Measurements from ENCODE around the gene RERE.
A peak's percentile ranks its signal among the peaks of the same experiment; 100 is the strongest.
"Not testable (repeated sequence)": the region's sequence is repeated elsewhere in the genome, so short reads cannot be mapped to it uniquely, and the experiment has no call there.

The RERE gene

GRCh38 chr1:8598783-8599182 is 218.7 kb downstream of the RERE start:
- no peak for DNase-seq

- peak; percentile 51 for DNase-seq
These were observed 219.2 kb downstream of the RERE start for GRCh38 chr1:8598060-8598724.

- no peak for DNase-seq
These were observed 220.0 kb downstream of the RERE start for GRCh38 chr1:8597455-8597854.

DNA sequence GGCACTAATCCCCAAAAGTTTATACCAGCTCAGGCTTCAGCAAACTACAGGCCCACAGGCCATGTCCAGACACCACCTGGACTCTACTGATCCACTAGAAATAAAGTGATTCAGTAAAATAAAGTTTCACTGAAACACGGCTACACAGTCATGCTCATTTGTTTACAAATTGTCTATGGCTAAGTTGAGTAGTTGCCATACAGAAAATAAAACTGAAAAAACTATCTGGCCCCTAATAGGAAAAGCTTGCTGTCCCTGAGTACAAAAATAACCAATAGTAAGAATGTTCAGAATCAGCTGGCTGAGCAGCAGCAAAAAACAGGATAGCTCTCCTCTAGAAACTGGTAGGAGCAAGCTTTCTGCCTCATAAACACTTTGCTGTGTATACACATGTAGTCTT is 221.5 kb downstream of the RERE start:
- DNase-seq = no peak

DNA sequence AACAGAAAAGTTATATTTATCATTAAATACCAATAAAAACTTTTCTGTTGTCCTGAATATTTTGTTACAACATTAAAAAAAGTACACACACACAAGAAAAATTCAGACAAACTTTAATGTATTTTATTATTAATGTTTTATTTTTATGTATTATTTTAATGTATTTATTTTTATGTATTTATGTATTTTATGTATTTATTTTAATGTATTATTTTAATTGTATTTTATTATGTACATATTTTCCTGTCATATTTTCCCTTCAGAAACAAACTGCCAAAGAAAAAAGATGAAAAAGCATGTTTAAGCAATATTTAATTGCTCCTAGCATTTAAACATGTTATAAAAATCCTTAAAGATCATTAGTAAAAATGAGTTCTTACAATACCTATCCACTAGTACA is 222.1 kb downstream of the RERE start:
- DNase-seq = no peak

- DNase-seq = not testable (repeated sequence)
These were observed 224.1 kb downstream of the RERE start for GRCh38 chr1:8593292-8593691.

GRCh38 chr1:8591569-8591968 is 225.9 kb downstream of the RERE start:
- DNase-seq = no peak

GRCh38 chr1:8590721-8591351 is 226.6 kb downstream of the RERE start:
- DNase-seq = no peak

DNA sequence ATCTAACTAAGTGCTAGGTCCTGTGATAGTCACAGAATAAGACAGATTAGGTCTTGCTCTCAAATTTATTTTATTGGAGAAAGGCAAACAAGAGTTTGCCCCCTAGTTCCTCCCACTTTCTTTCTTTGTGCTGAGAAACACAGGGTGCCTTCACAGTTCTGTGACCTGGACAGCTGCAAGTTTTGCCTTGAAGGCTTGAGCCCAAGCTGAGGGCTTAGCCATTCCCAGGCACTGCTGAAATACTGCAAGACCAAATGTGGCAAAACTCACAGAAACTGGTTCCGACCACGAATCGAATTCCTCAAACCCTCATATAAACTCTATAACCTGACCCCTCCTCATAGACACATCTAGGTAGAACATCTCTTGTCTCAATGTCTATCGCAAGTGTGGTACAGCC is 227.9 kb downstream of the RERE start:
- no peak for DNase-seq

GRCh38 chr1:8587784-8588183 is 229.7 kb downstream of the RERE start:
- no peak for DNase-seq

GRCh38 chr1:8586438-8586837 is 231.0 kb downstream of the RERE start:
- DNase-seq = no peak

- DNase-seq = no peak
These were observed 233.1 kb downstream of the RERE start for GRCh38 chr1:8584316-8584715.

GRCh38 chr1:8583031-8583430 is 234.4 kb downstream of the RERE start:
- no peak for DNase-seq

- no peak for DNase-seq
These were observed 236.9 kb downstream of the RERE start for GRCh38 chr1:8580566-8580965.

DNA sequence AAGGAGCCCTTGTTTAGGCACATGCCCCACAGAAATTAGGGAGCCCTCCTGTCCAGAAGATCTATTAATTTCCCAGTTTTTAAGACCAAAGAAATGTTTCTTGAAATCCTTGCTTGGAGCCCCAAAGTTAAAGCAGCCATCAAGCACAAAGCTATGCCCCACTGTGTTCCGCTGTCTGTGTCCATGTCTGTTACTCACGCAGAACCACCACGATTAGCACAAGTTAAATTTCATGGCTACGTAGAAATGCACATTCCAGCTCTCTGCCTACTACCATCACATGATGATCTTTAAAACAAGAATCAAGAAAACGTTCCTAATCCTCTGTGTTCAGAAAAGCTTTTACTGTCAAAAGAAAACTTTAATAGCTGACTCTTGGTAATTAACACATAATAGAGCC is 238.5 kb downstream of the RERE start:
- DNase-seq = no peak

GRCh38 chr1:8578132-8578877 is 239.1 kb downstream of the RERE start:
- DNase-seq = peak; percentile 34

DNA sequence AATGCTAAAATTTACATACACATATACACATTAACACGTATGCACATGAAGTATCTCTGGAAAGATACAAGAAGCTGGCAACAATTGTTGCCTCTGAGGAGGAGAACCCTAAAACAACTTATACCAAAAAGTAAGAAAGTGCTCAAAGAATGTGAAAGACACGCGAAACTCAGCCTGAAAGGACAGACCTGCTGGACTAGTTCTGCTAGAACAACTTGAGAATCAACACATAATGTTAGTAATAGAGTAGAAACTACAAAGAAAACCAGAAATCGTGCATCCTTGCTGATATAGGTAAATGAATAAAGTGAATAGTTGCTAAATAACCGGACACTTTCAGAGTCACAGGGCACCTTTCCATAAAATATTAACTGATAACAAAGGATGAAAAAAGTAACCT is 242.5 kb downstream of the RERE start:
- DNase-seq = no peak

- no peak for DNase-seq
These were observed 245.3 kb downstream of the RERE start for GRCh38 chr1:8572106-8572505.

- DNase-seq = no peak
These were observed 246.0 kb downstream of the RERE start for GRCh38 chr1:8571200-8571984.

GRCh38 chr1:8570465-8570864 is 247.0 kb downstream of the RERE start:
- DNase-seq = no peak

DNA sequence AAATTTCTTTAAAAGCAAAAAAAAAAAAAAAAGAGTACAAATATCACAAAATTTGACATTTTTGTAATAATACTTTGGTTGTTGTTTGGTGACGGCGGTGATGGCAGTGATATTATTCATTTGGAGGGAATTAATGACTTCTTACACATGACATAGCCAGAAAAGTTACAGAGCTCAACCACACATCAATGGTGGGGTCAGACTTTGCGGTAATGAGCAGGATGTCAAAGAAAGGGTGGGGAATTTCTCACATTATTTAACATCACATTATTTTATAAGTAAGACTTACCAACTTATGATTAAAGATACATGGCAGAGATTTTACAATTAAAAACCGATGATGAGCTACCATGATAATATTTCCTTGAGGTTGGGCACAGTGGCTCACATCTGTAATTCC is 248.2 kb downstream of the RERE start:
- no peak for DNase-seq

DNA sequence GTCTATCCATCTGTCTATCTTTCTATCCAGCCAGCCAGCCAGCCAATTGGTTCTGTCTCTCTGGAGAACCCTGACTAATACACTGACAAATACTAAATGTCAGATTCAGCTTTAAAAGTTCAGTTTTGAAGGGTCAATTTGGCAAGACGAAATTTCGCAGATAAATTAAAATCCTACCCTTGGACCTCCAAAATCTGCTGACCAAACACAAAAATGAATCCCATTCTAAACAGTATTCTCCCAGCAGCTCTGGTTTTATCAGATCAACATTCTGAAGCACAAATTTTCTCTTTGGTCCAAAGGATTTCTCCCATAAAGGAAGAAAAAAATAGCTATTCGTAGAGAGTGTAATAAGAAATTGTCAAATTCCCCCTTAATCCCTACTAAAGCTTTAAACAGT is 248.6 kb downstream of the RERE start:
- no peak for DNase-seq

GRCh38 chr1:8567146-8567545 is 250.3 kb downstream of the RERE start:
- no peak for DNase-seq

DNA sequence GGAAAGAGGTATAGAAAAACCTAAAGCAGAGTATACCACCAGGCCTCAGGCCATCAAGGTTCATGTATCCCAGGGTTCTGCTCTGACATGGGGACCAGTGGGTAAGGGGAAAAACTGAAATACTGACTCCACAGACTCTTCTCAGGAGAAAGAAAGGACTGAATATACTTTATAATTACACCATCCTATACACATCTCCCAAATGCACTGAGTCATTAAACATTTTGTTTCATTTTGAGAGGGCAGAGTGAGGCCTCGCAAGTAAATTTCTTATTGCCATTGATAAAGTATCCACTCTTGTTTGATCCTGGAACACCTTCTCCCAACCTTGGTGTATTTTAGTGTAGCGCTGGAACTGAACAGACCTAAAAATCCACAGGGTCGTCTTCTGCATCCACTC is 251.6 kb downstream of the RERE start:
- no peak for DNase-seq
